GM12878 (cell line): ENCODE results near the gene PTGDR2. TPM values are rescaled to one million over a fixed set of nuclear protein-coding genes. Genes with fewer than 3 reads are reported as not detected.

Experiments used
- ATAC-seq: fragments of 200-7000 bp; cut with Tn5 transposase; 3 replicates; pipeline ENCODE4 v1.9.1; 2020; ENCODE audit warnings: mild to moderate bottlenecking, moderate library complexity
- BruUV-seq: library from RNA; stranded (reverse); fragments of 400-500 nt; replicated peaks from 2 replicates; lab custom pipeline; 2021; lab: Mats Ljungman, UMichigan
- CTCF ChIA-PET: fragments of 300-600 bp; sonication (Branson Sonifier 250); formaldehyde crosslinking; extraction: SDS; loops from one replicate; lab custom pipeline; 2021; ENCODE audit warnings: inconsistent platforms; lab: Yijun Ruan, JAX
- POLR2A ChIA-PET: fragments of 350-600 bp; formaldehyde crosslinking; extraction: SDS; loops from one replicate; lab custom pipeline; 2021; ENCODE audit warnings: inconsistent platforms; lab: Charles Lee
- RAD21 ChIA-PET: fragments of 300-600 bp; sonication (Branson Sonifier 250); formaldehyde crosslinking; loops from one replicate; lab custom pipeline; 2023; ENCODE audit warnings: antibody characterized with exemption; ENCODE audit not compliant: unreplicated experiment; lab: Charles Lee
- SMC1A ChIA-PET: fragments of 300-600 bp; sonication (Branson Sonifier 250); formaldehyde crosslinking; loops from one replicate; lab custom pipeline; 2023; ENCODE audit not compliant: unreplicated experiment, uncharacterized antibody; lab: Charles Lee
- DNase-seq: peaks from one replicate; pipeline ENCODE4 v3.0.0-alpha.2; 2011; ENCODE audit warnings: low read depth, low spot score
- FAIRE-seq: peaks from 3 replicates; lab custom pipeline; 2011; peaks lifted over from hg19 to GRCh38; lab: Jason Lieb, UNC
- H2AFZ ChIP-seq: 2 replicates; pipeline ENCODE4 v1.6.0; 2011; ENCODE audit warnings: low read depth, low read length, control low read depth; ENCODE audit not compliant: control insufficient read depth
- H3K27ac ChIP-seq: 2 replicates; pipeline ENCODE4 v1.5.1; 2011; ENCODE audit warnings: control low read depth; ENCODE audit not compliant: control insufficient read depth, insufficient read depth
- H3K27me3 ChIP-seq, 2 experiments: replicated peaks in 1 of 2; 2 replicates each; pipeline versions ENCODE4 v1.6.0 to v1.6.1; 2011; ENCODE audit warnings: low read length in 1 of 2; ENCODE audit not compliant: control insufficient read depth in 2 of 2, insufficient read depth in 2 of 2
- H3K36me3 ChIP-seq, 2 experiments: 2 replicates each; pipeline ENCODE4 v1.5.1; 2011; ENCODE audit warnings: low read length in 1 of 2; ENCODE audit not compliant: control insufficient read depth in 2 of 2, insufficient read depth in 2 of 2
- H3K4me1 ChIP-seq: 2 replicates; pipeline ENCODE4 v1.6.1; 2011; ENCODE audit warnings: mild to moderate bottlenecking, low read length, moderate library complexity, mixed read lengths; ENCODE audit not compliant: control insufficient read depth, insufficient read depth
- H3K4me2 ChIP-seq: 2 replicates; pipeline ENCODE4 v1.6.0; 2011; ENCODE audit warnings: control low read depth; ENCODE audit not compliant: control insufficient read depth, insufficient read depth
- H3K4me3 ChIP-seq: fragments of 200-600 bp; sonication (generic); 2 replicates; pipeline ENCODE4 v1.5.1; 2016
- H3K79me2 ChIP-seq: 2 replicates; pipeline ENCODE4 v1.6.0; 2011; ENCODE audit warnings: low read length; ENCODE audit not compliant: control insufficient read depth, insufficient read depth
- H3K9ac ChIP-seq: 2 replicates; pipeline ENCODE4 v1.8.0; 2011; ENCODE audit warnings: low read length, control low read depth, mixed read lengths; ENCODE audit not compliant: control insufficient read depth, insufficient read depth
- H3K9me3 ChIP-seq: replicated peaks from 3 replicates; pipeline ENCODE4 v1.5.1; 2011; ENCODE audit warnings: mild to moderate bottlenecking, low read length; ENCODE audit not compliant: control insufficient read depth, insufficient read depth
- H4K20me1 ChIP-seq: 2 replicates; pipeline ENCODE4 v1.6.0; 2011; ENCODE audit not compliant: control insufficient read depth, insufficient read depth
- EZH2 ChIP-seq: IDR thresholded peaks from 2 replicates; pipeline ENCODE4 v1.6.1; 2012; ENCODE audit warnings: low read depth, mild to moderate bottlenecking, control low read depth, inconsistent platforms, low read length, borderline replicate concordance; ENCODE audit not compliant: control insufficient read depth
- HCFC1 ChIP-seq: fragments of 150-350 bp; IDR thresholded peaks from 2 replicates; pipeline ENCODE4 v1.6.1; 2014; ENCODE audit warnings: low read length
- IKZF1 ChIP-seq: fragments of 450-650 bp; conservative IDR thresholded peaks from 2 replicates; pipeline ENCODE4 v1.6.1; 2017; ENCODE audit warnings: antibody characterized with exemption, mild to moderate bottlenecking
- JUND ChIP-seq: IDR thresholded peaks from 2 replicates; pipeline ENCODE4 v1.6.1; 2012; ENCODE audit warnings: low read depth, mild to moderate bottlenecking, low read length, improper control_type of control experiment, moderate library complexity
- NBN ChIP-seq: fragments of 450-650 bp; IDR thresholded peaks from 2 replicates; pipeline ENCODE4 v1.6.1; 2016
- PAX5 ChIP-seq: IDR thresholded peaks from 2 replicates; pipeline ENCODE4 v1.6.1; 2011; ENCODE audit warnings: low read depth, low read length, borderline replicate concordance
- RBBP5 ChIP-seq: fragments of 200-600 bp; sonication (generic); conservative IDR thresholded peaks from 2 replicates; pipeline ENCODE4 v1.6.1; 2016
- TBL1XR1 ChIP-seq: IDR thresholded peaks from 2 replicates; pipeline ENCODE4 v1.6.1; 2012; ENCODE audit warnings: low read depth, low read length, improper control_type of control experiment
- ZNF24 ChIP-seq: fragments of 450-650 bp; IDR thresholded peaks from 2 replicates; pipeline ENCODE4 v1.6.1; 2017; ENCODE audit warnings: antibody characterized with exemption, mild to moderate bottlenecking
- WGBS: methylation state at CpG from one replicate; pipeline ENCODE4 v1.1.6; 2016; ENCODE audit warnings: low lambda C conversion rate; ENCODE audit not compliant: insufficient replicate concordance, insufficient coverage; ENCODE audit errors: missing lambda C conversion rate; 5-methylcytosine and 5-hydroxymethylcytosine counted together
- in situ Hi-C: fragments of 300-500 bp; cut with MboI; formaldehyde crosslinking; loops from 9 replicates; pipeline ENCODE4 v1.14.3; 2018; ENCODE audit warnings: mixed read lengths
- intact Hi-C: fragments of 100-400 bp; cut with micrococcal nuclease; formaldehyde crosslinking; loops from one replicate; pipeline ENCODE4 v1.14.2; 2022; ENCODE audit not compliant: unreplicated experiment
- polyA plus RNA-seq, 11 experiments: library from polyadenylated mRNA; depleted of rRNA in 4 of 11; unstranded in 6 of 11; stranded (reverse) in 5 of 11; fragments of >200 nt; fragmentation: Nextera tagmentation in 4 of 11; fragmentation: Illumina TruSeq in 1 of 11; extraction: Ambion mirVana in 4 of 11; extraction: Trizol in 1 of 11; gene quantifications; 1 replicate in 1 of 11; 2 replicates in 10 of 11; pipeline versions ENCODE4 v1.2.1 to v1.2.3, GENCODE V29; 2011 to 2016; ENCODE audit warnings: inconsistent platforms in 2 of 11, missing spikeins in 2 of 11, low read depth in 1 of 11
- total RNA-seq, 4 experiments: library from RNA; depleted of rRNA in 3 of 4; stranded (reverse); fragments of >200 nt in 3 of 4; fragmentation: Illumina TruSeq in 1 of 4; extraction: Trizol in 1 of 4; gene quantifications; 2 replicates each; pipeline versions ENCODE4 v1.2.1 to v1.2.3, GENCODE V29; 2013 to 2021
- TF ChIP-seq, protein P1 (sequence below): fragments of 450-650 bp; IDR thresholded peaks from 2 replicates; pipeline ENCODE4 v1.6.1; 2017; ENCODE audit warnings: mild to moderate bottlenecking

The PTGDR2 gene
- total and polyA plus RNA-seq, 10 of the 15 experiments (the other 5 are each of a cell fraction or from before 2014, with no cell fraction given), result 0.01 to 0.28 (median 0.15) TPM; not detected in 6

DNA sequence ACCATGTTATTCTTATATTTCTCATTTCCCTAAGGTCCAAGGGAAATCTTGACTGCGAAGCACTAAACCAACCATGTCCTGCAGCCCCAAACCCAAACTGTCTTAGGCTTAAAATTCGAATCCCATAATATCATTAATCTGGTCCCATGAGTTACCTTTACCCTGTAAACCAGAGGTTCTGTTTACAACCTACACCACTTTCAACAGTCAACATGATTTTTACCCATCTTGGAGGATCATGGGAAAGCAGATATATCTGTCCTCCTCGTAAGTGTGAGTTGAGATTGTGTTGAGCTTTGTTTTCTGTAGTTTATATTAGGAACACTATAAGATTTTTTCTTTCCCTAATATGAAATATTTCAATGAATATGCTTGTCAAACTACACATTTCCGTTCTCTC lies 44.2 kb upstream of the PTGDR2 start:
- no peak for FAIRE-seq
- in situ Hi-C loops, result loop anchor here (5.0 kb wide), 1 partner anchor 63 kb away; no protein-coding TSS in a partner anchor
- POLR2A ChIA-PET, result no interaction called here
- TF ChIP-seq PAX5 (no peak), RBBP5 (no peak), EZH2 (no peak), HCFC1 (no peak), JUND (no peak), ZNF24 (no peak), TBL1XR1 (no peak), NBN (no peak), IKZF1 (no peak)
- TF ChIP-seq, protein P1, sequence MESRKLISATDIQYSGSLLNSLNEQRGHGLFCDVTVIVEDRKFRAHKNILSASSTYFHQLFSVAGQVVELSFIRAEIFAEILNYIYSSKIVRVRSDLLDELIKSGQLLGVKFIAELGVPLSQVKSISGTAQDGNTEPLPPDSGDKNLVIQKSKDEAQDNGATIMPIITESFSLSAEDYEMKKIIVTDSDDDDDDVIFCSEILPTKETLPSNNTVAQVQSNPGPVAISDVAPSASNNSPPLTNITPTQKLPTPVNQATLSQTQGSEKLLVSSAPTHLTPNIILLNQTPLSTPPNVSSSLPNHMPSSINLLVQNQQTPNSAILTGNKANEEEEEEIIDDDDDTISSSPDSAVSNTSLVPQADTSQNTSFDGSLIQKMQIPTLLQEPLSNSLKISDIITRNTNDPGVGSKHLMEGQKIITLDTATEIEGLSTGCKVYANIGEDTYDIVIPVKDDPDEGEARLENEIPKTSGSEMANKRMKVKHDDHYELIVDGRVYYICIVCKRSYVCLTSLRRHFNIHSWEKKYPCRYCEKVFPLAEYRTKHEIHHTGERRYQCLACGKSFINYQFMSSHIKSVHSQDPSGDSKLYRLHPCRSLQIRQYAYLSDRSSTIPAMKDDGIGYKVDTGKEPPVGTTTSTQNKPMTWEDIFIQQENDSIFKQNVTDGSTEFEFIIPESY, result no peak
- CTCF ChIA-PET, result interaction anchor here (0.6 to 11.5 kb wide), 32 partner anchors 8 to 535 kb away, joined by 3 to 135 read pairs (median 6); partner anchors contain the start of genes PTGDR2 and TMEM109
- 28% methylated on average over 4 of the region's 4 CpGs for WGBS
- no peak overlapping the region for H2AFZ ChIP-seq
- ATAC-seq, result no peak
- no peaks in the 10 kb centered on the region for H3K9me3 ChIP-seq
- H3K79me2 ChIP-seq, result peaks cover 21% of the 10 kb centered on the region
- H4K20me1 ChIP-seq, result peaks cover 10% of the 10 kb centered on the region
- H3K4me2 ChIP-seq, result no peak overlapping the region
- no peak overlapping the region for H3K27ac ChIP-seq
- BruUV-seq, result no TSS peak
- intact Hi-C loops, result loop anchor here (1.0 to 5.0 kb wide), 4 partner anchors 55 to 198 kb away; no protein-coding TSS in a partner anchor
- SMC1A ChIA-PET, result interaction anchor here (0.6 to 8.0 kb wide), 15 partner anchors 9 to 267 kb away, joined by 3 to 57 read pairs (median 4); partner anchors contain the start of gene TMEM109
- no peak overlapping the region for H3K4me3 ChIP-seq
- peaks cover 4% of the 10 kb centered on the region for H3K4me1 ChIP-seq
- H3K9ac ChIP-seq, result no peak overlapping the region
- H3K27me3 ChIP-seq, result no peaks in the 10 kb centered on the region
- H3K36me3 ChIP-seq, result peaks cover 28 to 50% of the 10 kb centered on the region in 2 experiments
- no peak for DNase-seq
- RAD21 ChIA-PET, result interaction anchor here (1.1 to 2.6 kb wide), 7 partner anchors 13 to 229 kb away, joined by 3 to 12 read pairs (median 4); partner anchors contain the start of gene TMEM109
